PC-9 (cell line): Measurements from ENCODE around the gene SIM2.

Source experiments
- CTCF ChIP-seq: fragments of 200-600 bp; sonication (generic); conservative IDR thresholded peaks from 2 replicates; pipeline ENCODE4 v1.6.1; 2017; ENCODE audit warnings: mixed run types, antibody characterized with exemption, mild to moderate bottlenecking, moderate library complexity
- EZH2 ChIP-seq: fragments of 200-600 bp; sonication (generic); IDR thresholded peaks from 2 replicates; pipeline ENCODE4 v1.8.0; 2017; ENCODE audit warnings: antibody characterized with exemption, low read depth

- no peak for TF ChIP-seq CTCF
- no peak for TF ChIP-seq EZH2
These were observed 93.0 kb downstream of the SIM2 start for GRCh38 chr21:36791695-36792470.
